SK-N-SH treated with all-trans-retinoic acid at 6 μM for 48 hours (cell line): Measurements from ENCODE around the gene NCAM2.
A peak's percentile ranks its signal among the peaks of the same experiment; 100 is the strongest.

ENCODE experiments used
- ATAC-seq: fragments of 200-7000 bp; cut with Tn5 transposase; 3 replicates; pipeline ENCODE4 v1.9.1; 2020; ENCODE audit warnings: mild to moderate bottlenecking, moderate library complexity
- ARNTL ChIP-seq: fragments of 450-650 bp; formaldehyde crosslinking; IDR thresholded peaks from 2 replicates; pipeline ENCODE4 v1.5.0; 2020; ENCODE audit warnings: low read depth, mild to moderate bottlenecking, moderate library complexity, borderline replicate concordance
- BACH2 ChIP-seq: fragments of 250-450 bp; sonication (Bioruptor Pico); IDR thresholded peaks from 2 replicates; pipeline ENCODE4 v1.9.0; 2021; ENCODE audit warnings: mild to moderate bottlenecking, borderline replicate concordance
- CSDC2 ChIP-seq: fragments of 250-450 bp; sonication (Bioruptor Pico); IDR thresholded peaks from 2 replicates; pipeline ENCODE4 v1.5.0; 2020; ENCODE audit warnings: mild to moderate bottlenecking, moderate library complexity
- GLIS3 ChIP-seq: fragments of 250-450 bp; sonication (Bioruptor Pico); IDR thresholded peaks from 2 replicates; pipeline ENCODE4 v1.5.0; 2020; ENCODE audit warnings: mild to moderate bottlenecking, moderate library complexity
- OSR1 ChIP-seq: fragments of 250-450 bp; sonication (Bioruptor Pico); IDR thresholded peaks from 2 replicates; pipeline ENCODE4 v1.8.0; 2022; ENCODE audit warnings: moderate library complexity, mild to moderate bottlenecking, inconsistent platforms
- RARB ChIP-seq: fragments of 250-450 bp; sonication (Bioruptor Pico); IDR thresholded peaks from 2 replicates; pipeline ENCODE4 v1.8.0; 2021; ENCODE audit warnings: mild to moderate bottlenecking, moderate library complexity
- SNAI2 ChIP-seq: fragments of 250-450 bp; sonication (Bioruptor Pico); IDR thresholded peaks from 2 replicates; pipeline ENCODE4 v1.5.0; 2020; ENCODE audit warnings: mild to moderate bottlenecking, moderate library complexity
- TCF4 ChIP-seq: fragments of 250-450 bp; sonication (Bioruptor Pico); IDR thresholded peaks from 2 replicates; pipeline ENCODE4 v1.8.0; 2021; ENCODE audit warnings: mild to moderate bottlenecking, moderate library complexity, borderline replicate concordance
- TOX ChIP-seq: fragments of 250-450 bp; sonication (Bioruptor Pico); IDR thresholded peaks from 2 replicates; pipeline ENCODE4 v1.8.0; 2021; ENCODE audit warnings: mild to moderate bottlenecking, moderate library complexity, borderline replicate concordance
- ZC3H10 ChIP-seq: fragments of 250-450 bp; sonication (Bioruptor Pico); IDR thresholded peaks from 2 replicates; pipeline ENCODE4 v1.5.1; 2021; ENCODE audit warnings: mild to moderate bottlenecking, moderate library complexity
- ZFP3 ChIP-seq: fragments of 250-450 bp; sonication (Bioruptor Pico); IDR thresholded peaks from 2 replicates; pipeline ENCODE4 v1.5.0; 2020; ENCODE audit warnings: mild to moderate bottlenecking, moderate library complexity
- ZFP30 ChIP-seq: fragments of 450-650 bp; formaldehyde crosslinking; IDR thresholded peaks from 2 replicates; pipeline ENCODE4 v1.5.0; 2022; ENCODE audit warnings: mild to moderate bottlenecking, moderate library complexity
- ZNF70 ChIP-seq: fragments of 450-650 bp; formaldehyde crosslinking; IDR thresholded peaks from 2 replicates; pipeline ENCODE4 v1.5.0; 2020; ENCODE audit warnings: mild to moderate bottlenecking, moderate library complexity
- ZNF8 ChIP-seq: fragments of 450-650 bp; formaldehyde crosslinking; IDR thresholded peaks from 2 replicates; pipeline ENCODE4 v1.5.0; 2020; ENCODE audit warnings: mild to moderate bottlenecking, moderate library complexity
- TF ChIP-seq, protein P1 (sequence below): fragments of 250-450 bp; sonication (Bioruptor Pico); IDR thresholded peaks from 2 replicates; pipeline ENCODE4 v1.5.0; 2020; ENCODE audit warnings: mild to moderate bottlenecking, moderate library complexity
- TF ChIP-seq, protein P2 (sequence below): fragments of 250-450 bp; sonication (Bioruptor Pico); IDR thresholded peaks from 2 replicates; pipeline ENCODE4 v1.5.1; 2020; ENCODE audit warnings: low read depth, mild to moderate bottlenecking, moderate library complexity
- TF ChIP-seq, protein P3 (sequence below): fragments of 250-450 bp; sonication (Bioruptor Pico); IDR thresholded peaks from 2 replicates; pipeline ENCODE4 v1.8.0; 2020; ENCODE audit warnings: mild to moderate bottlenecking, moderate library complexity, borderline replicate concordance
- TF ChIP-seq, protein P4 (sequence below): fragments of 250-450 bp; sonication (Bioruptor Pico); IDR thresholded peaks from 2 replicates; pipeline ENCODE4 v1.8.0; 2021; ENCODE audit warnings: low read depth, mild to moderate bottlenecking, moderate library complexity, borderline replicate concordance

The NCAM2 gene

DNA sequence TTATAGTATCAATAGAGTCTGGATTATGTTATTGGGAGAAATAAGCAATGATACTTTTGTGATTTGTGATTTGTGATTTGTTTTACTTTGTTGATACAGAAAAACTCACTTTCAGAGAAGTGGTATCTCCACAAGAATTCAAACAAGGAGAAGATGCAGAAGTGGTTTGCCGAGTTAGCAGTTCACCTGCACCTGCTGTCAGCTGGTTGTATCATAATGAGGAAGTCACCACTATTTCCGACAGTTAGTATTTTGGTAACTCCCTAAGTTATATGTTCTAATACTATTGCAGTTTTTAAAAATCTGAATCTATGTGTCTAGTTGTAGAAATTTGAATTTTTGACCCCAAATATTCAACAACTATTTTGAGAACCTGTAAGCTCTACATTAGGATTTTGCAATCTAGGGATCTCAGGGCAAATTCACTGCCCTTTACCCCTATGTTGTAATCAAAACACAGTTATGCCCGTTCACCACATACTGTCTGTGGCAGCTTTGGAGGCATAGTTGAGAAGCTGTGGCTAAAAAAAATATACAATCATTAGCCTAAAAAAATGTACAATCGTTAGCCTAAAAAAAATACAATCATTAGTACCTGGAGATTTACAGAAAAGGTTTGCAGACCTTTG lies 288.1 kb downstream of the NCAM2 start:
- TF ChIP-seq, protein P1, sequence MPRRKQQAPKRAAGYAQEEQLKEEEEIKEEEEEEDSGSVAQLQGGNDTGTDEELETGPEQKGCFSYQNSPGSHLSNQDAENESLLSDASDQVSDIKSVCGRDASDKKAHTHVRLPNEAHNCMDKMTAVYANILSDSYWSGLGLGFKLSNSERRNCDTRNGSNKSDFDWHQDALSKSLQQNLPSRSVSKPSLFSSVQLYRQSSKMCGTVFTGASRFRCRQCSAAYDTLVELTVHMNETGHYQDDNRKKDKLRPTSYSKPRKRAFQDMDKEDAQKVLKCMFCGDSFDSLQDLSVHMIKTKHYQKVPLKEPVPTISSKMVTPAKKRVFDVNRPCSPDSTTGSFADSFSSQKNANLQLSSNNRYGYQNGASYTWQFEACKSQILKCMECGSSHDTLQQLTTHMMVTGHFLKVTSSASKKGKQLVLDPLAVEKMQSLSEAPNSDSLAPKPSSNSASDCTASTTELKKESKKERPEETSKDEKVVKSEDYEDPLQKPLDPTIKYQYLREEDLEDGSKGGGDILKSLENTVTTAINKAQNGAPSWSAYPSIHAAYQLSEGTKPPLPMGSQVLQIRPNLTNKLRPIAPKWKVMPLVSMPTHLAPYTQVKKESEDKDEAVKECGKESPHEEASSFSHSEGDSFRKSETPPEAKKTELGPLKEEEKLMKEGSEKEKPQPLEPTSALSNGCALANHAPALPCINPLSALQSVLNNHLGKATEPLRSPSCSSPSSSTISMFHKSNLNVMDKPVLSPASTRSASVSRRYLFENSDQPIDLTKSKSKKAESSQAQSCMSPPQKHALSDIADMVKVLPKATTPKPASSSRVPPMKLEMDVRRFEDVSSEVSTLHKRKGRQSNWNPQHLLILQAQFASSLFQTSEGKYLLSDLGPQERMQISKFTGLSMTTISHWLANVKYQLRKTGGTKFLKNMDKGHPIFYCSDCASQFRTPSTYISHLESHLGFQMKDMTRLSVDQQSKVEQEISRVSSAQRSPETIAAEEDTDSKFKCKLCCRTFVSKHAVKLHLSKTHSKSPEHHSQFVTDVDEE (CRISPR knock-in tag), result no peak
- TF ChIP-seq RARB (CRISPR knock-in tag), result no peak
- no peak for ATAC-seq

DNA sequence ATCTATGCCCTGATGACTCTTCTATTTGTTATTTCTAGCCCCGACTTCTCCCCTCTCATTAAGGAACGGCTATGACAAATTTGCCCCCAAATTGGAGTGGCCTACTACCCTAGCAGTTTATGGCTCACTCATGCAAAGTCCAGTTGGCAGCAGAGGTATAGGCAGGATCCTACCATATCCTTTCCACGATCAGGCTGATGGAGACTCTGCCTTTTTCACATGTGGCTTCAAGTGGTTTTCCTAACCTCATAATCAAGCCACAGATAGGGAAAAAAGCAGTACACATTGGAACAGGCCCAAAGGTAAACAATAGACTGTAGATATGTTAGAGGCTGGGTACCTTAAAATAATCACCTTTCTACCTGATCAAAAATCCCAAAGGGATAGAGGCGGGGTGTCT lies 292.5 kb downstream of the NCAM2 start:
- peak; percentile 70; the same call in 1 of the 2 replicates for TF ChIP-seq TCF4 (CRISPR knock-in tag)
- TF ChIP-seq, protein P1 (CRISPR knock-in tag), result 0 out of 2 replicates have a peak, but pooled peaks have one; percentile 76
- peak; percentile 23; the same call in 1 of the 2 replicates for TF ChIP-seq ZFP3
- TF ChIP-seq RARB (CRISPR knock-in tag), result no peak

DNA sequence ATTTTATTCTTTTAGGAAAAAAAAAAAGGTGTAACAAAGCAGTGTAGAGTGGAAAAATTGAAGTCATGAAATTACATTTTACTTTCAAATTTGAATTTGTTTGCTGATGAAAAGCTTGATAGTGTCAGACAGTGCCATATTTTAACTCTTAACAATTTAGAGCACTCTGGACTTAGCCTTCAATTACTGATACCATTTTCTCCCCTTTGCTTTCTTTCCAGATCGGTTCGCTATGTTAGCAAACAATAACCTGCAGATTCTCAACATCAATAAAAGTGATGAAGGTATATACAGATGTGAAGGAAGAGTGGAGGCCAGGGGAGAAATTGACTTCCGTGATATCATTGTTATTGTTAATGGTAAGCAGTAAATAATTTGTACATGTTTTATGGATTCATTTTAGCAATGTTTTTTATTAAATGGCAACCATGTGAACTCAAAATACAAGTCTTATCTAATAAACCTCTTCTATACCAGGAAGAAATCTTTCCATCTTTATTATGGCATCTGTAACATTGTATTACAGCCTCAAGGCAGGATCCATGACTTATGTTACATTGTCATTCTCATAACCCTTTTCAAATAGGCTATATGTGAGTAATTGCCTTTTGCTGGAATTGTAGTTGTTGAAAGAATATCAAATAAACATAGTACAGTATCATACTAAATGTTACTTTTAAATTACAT lies 293.8 kb downstream of the NCAM2 start:
- no peak for ATAC-seq
- no peak for TF ChIP-seq RARB (CRISPR knock-in tag)
- TF ChIP-seq TCF4 (CRISPR knock-in tag), result peak; percentile 56
- TF ChIP-seq ZFP30 (CRISPR knock-in tag), result no peak
- no peak for TF ChIP-seq OSR1 (CRISPR knock-in tag)
- 0 out of 2 replicates have a peak, but pooled peaks have one; percentile 4 for TF ChIP-seq BACH2 (CRISPR knock-in tag)

More for the DNA sequence above, 292.5 kb downstream of the NCAM2 start:
- no peak for ATAC-seq

DNA sequence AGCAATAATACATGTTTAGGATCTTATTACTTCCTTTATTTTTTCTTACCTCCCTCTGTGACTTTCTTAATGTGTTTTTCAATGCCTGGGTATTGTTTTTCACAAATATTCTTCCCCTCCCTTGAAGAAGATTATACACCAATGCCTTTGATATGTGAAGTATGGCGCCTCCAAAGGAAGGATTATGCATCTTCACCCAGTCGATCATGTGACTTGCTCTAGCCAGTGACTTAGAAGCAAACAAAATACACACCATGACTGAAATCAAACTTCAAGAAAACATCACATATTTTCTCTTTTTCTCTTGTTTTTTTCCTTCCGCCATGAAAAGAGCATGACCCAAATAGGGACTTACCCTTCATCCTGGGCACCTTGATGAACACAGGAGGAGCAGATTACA lies 297.1 kb downstream of the NCAM2 start:
- TF ChIP-seq, protein P2, sequence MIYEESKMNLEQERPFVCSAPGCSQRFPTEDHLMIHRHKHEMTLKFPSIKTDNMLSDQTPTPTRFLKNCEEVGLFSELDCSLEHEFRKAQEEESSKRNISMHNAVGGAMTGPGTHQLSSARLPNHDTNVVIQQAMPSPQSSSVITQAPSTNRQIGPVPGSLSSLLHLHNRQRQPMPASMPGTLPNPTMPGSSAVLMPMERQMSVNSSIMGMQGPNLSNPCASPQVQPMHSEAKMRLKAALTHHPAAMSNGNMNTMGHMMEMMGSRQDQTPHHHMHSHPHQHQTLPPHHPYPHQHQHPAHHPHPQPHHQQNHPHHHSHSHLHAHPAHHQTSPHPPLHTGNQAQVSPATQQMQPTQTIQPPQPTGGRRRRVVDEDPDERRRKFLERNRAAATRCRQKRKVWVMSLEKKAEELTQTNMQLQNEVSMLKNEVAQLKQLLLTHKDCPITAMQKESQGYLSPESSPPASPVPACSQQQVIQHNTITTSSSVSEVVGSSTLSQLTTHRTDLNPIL (CRISPR knock-in tag), result no peak
- no peak for TF ChIP-seq ZNF70 (CRISPR knock-in tag)
- no peak for TF ChIP-seq ARNTL (CRISPR knock-in tag)
- TF ChIP-seq, protein P3, sequence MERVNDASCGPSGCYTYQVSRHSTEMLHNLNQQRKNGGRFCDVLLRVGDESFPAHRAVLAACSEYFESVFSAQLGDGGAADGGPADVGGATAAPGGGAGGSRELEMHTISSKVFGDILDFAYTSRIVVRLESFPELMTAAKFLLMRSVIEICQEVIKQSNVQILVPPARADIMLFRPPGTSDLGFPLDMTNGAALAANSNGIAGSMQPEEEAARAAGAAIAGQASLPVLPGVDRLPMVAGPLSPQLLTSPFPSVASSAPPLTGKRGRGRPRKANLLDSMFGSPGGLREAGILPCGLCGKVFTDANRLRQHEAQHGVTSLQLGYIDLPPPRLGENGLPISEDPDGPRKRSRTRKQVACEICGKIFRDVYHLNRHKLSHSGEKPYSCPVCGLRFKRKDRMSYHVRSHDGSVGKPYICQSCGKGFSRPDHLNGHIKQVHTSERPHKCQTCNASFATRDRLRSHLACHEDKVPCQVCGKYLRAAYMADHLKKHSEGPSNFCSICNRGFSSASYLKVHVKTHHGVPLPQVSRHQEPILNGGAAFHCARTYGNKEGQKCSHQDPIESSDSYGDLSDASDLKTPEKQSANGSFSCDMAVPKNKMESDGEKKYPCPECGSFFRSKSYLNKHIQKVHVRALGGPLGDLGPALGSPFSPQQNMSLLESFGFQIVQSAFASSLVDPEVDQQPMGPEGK (CRISPR knock-in tag), result no peak
- no peak for TF ChIP-seq ZC3H10
- TF ChIP-seq, protein P1 (CRISPR knock-in tag), result no peak
- TF ChIP-seq CSDC2 (CRISPR knock-in tag), result no peak
- TF ChIP-seq, protein P4, sequence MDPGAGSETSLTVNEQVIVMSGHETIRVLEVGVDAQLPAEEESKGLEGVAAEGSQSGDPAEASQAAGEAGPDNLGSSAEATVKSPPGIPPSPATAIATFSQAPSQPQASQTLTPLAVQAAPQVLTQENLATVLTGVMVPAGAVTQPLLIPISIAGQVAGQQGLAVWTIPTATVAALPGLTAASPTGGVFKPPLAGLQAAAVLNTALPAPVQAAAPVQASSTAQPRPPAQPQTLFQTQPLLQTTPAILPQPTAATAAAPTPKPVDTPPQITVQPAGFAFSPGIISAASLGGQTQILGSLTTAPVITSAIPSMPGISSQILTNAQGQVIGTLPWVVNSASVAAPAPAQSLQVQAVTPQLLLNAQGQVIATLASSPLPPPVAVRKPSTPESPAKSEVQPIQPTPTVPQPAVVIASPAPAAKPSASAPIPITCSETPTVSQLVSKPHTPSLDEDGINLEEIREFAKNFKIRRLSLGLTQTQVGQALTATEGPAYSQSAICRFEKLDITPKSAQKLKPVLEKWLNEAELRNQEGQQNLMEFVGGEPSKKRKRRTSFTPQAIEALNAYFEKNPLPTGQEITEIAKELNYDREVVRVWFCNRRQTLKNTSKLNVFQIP (CRISPR knock-in tag), result no peak
- no peak for TF ChIP-seq GLIS3 (CRISPR knock-in tag)
- TF ChIP-seq SNAI2 (CRISPR knock-in tag), result no peak
- TF ChIP-seq TOX, result no peak
- no peak for TF ChIP-seq ZFP3
- TF ChIP-seq ZNF8 (CRISPR knock-in tag), result no peak
- TF ChIP-seq OSR1 (CRISPR knock-in tag), result no peak
- TF ChIP-seq, all 23 proteins: peak for 0
- no peak for ATAC-seq
